HepG2 (cell line): ENCODE measurements around the gene SNAPC4. TPM values are rescaled to one million over a fixed set of nuclear protein-coding genes. Genes with fewer than 3 reads are reported as not detected.

Source experiments
- ATAC-seq: fragments of 200-7000 bp; cut with Tn5 transposase; 3 replicates; pipeline ENCODE4 v1.9.1; 2020; ENCODE audit warnings: mild to moderate bottlenecking, moderate library complexity
- BruUV-seq: library from RNA; stranded (reverse); fragments of 400-500 nt; replicated peaks from 2 replicates; lab custom pipeline; 2021; lab: Mats Ljungman, UMichigan
- CTCF ChIA-PET: fragments of 300-600 bp; formaldehyde crosslinking; extraction: SDS; loops from one replicate; lab custom pipeline; 2021; ENCODE audit warnings: low total read pairs, inconsistent platforms, low intra/inter-chr PET ratio; lab: Yijun Ruan, JAX
- POLR2A ChIA-PET: fragments of 350-600 bp; sonication (Branson Sonifier 250); formaldehyde crosslinking; loops from one replicate; lab custom pipeline; 2020; ENCODE audit warnings: antibody characterized with exemption, inconsistent platforms; lab: Yijun Ruan, JAX
- DNase-seq: peaks from one replicate; pipeline ENCODE4 v3.0.0-alpha.2; 2015; ENCODE audit warnings: low spot score
- FAIRE-seq: peaks from 3 replicates; lab custom pipeline; 2011; peaks lifted over from hg19 to GRCh38; lab: Jason Lieb, UNC
- H2AFZ ChIP-seq: one replicate; pipeline ENCODE4 v1.6.1; 2011; ENCODE audit warnings: low read length, inconsistent platforms
- H3K27ac ChIP-seq: fragments of 300-600 bp; 3 replicates; pipeline ENCODE4 v1.8.0; 2011; ENCODE audit warnings: mixed run types, mild to moderate bottlenecking, mixed read lengths, low read length, inconsistent platforms; ENCODE audit not compliant: insufficient read depth; ENCODE audit errors: extremely low read length
- H3K27me3 ChIP-seq, 2 experiments: fragments of 200-600 bp in 1 of 2; 2 replicates in 1 of 2; 3 replicates in 1 of 2; pipeline versions ENCODE4 v1.6.0 to v1.8.0; 2011; ENCODE audit warnings: low read length in 2 of 2, mild to moderate bottlenecking in 2 of 2, moderate library complexity in 2 of 2, inconsistent platforms in 1 of 2; ENCODE audit not compliant: insufficient read depth in 2 of 2, control insufficient read depth in 1 of 2
- H3K36me3 ChIP-seq, 2 experiments: fragments of 200-600 bp in 1 of 2; replicated peaks in 1 of 2; 2 replicates in 1 of 2; 3 replicates in 1 of 2; pipeline versions ENCODE4 v1.5.1 to v1.8.0; 2011; ENCODE audit warnings: low read length in 2 of 2, inconsistent platforms in 1 of 2; ENCODE audit not compliant: insufficient read depth in 2 of 2, control insufficient read depth in 1 of 2
- H3K4me1 ChIP-seq: 2 replicates; pipeline ENCODE4 v1.5.1; 2012; ENCODE audit warnings: low read length, inconsistent platforms; ENCODE audit not compliant: insufficient read depth
- H3K4me2 ChIP-seq: 2 replicates; pipeline ENCODE4 v1.6.0; 2011; ENCODE audit warnings: low read depth, low read length, inconsistent platforms
- H3K4me3 ChIP-seq, 3 experiments: fragments of 200-600 bp in 1 of 3; sonication (generic), shearing (Covaris generic) in 1 of 3; replicated peaks in 1 of 3; 2 replicates each; pipeline ENCODE4 v1.5.1; 2011 to 2016; ENCODE audit warnings: low read length in 3 of 3, inconsistent platforms in 2 of 3, low read depth in 2 of 3, mild to moderate bottlenecking in 2 of 3, control low read depth in 1 of 3, mixed read lengths in 1 of 3; ENCODE audit not compliant: insufficient read depth in 1 of 3
- H3K79me2 ChIP-seq: one replicate; pipeline ENCODE4 v1.6.1; 2011; ENCODE audit warnings: low read length, inconsistent platforms; ENCODE audit not compliant: insufficient read depth
- H3K9ac ChIP-seq: 2 replicates; pipeline ENCODE4 v1.6.0; 2011; ENCODE audit warnings: mild to moderate bottlenecking, low read depth, low read length, inconsistent platforms; ENCODE audit not compliant: insufficient read depth
- H3K9me3 ChIP-seq: 2 replicates; pipeline ENCODE4 v1.5.1; 2012; ENCODE audit warnings: mild to moderate bottlenecking, low read length
- H4K20me1 ChIP-seq: 2 replicates; pipeline ENCODE4 v1.6.0; 2011; ENCODE audit warnings: inconsistent platforms, mild to moderate bottlenecking, low read length, moderate library complexity; ENCODE audit not compliant: insufficient read depth
- ELF3 ChIP-seq: IDR thresholded peaks from 2 replicates; pipeline ENCODE4 v1.6.1; 2016; ENCODE audit warnings: missing genetic modification reagents, missing compliant biosample characterization
- ETS1 ChIP-seq: sonication (generic); formaldehyde crosslinking; IDR thresholded peaks from 2 replicates; pipeline ENCODE4 v1.4.0; 2020; ENCODE audit warnings: missing genetic modification reagents
- HOXA3 ChIP-seq: sonication (generic); formaldehyde crosslinking; IDR thresholded peaks from 2 replicates; pipeline ENCODE4 v1.5.0; 2020; ENCODE audit warnings: missing genetic modification reagents
- POLR2A ChIP-seq, 2 experiments: IDR thresholded peaks; 2 replicates each; pipeline ENCODE4 v1.6.1; 2011; ENCODE audit warnings: low read depth in 2 of 2, low read length in 2 of 2, mild to moderate bottlenecking in 1 of 2, moderate library complexity in 1 of 2; ENCODE audit not compliant: insufficient read depth in 1 of 2
- REST ChIP-seq, 2 experiments: IDR thresholded peaks; 2 replicates each; pipeline ENCODE4 v1.6.1; 2011 to 2012; ENCODE audit warnings: low read length in 2 of 2, borderline replicate concordance in 1 of 2, low read depth in 1 of 2, mild to moderate bottlenecking in 1 of 2, moderate library complexity in 1 of 2
- SP140L ChIP-seq: sonication (generic); formaldehyde crosslinking; IDR thresholded peaks from 2 replicates; pipeline ENCODE4 v1.4.0; 2020; ENCODE audit warnings: missing genetic modification reagents, borderline replicate concordance
- ZMAT5 ChIP-seq: sonication (generic); formaldehyde crosslinking; IDR thresholded peaks from 2 replicates; pipeline ENCODE4 v1.5.0; 2020; ENCODE audit warnings: mild to moderate bottlenecking, low read depth, missing genetic modification reagents, borderline replicate concordance
- ZNF10 ChIP-seq: sonication (generic); formaldehyde crosslinking; IDR thresholded peaks from 2 replicates; pipeline ENCODE4 v1.4.0; 2020; ENCODE audit warnings: mild to moderate bottlenecking, low read depth, missing genetic modification reagents, borderline replicate concordance
- ZNF18 ChIP-seq: sonication (generic); formaldehyde crosslinking; IDR thresholded peaks from 2 replicates; pipeline ENCODE4 v1.8.0; 2022; ENCODE audit warnings: mild to moderate bottlenecking, missing genetic modification reagents; ENCODE audit not compliant: insufficient replicate concordance
- ZNF724P ChIP-seq: sonication (generic); formaldehyde crosslinking; IDR thresholded peaks from 2 replicates; pipeline ENCODE4 v1.8.0; 2022; ENCODE audit warnings: missing genetic modification reagents, borderline replicate concordance
- ZNF746 ChIP-seq: sonication (generic); formaldehyde crosslinking; IDR thresholded peaks from 2 replicates; pipeline ENCODE4 v1.8.0; 2022; ENCODE audit warnings: mild to moderate bottlenecking, missing genetic modification reagents
- ZNF800 ChIP-seq: sonication (generic); formaldehyde crosslinking; IDR thresholded peaks from 2 replicates; pipeline ENCODE4 v1.4.0; 2020; ENCODE audit warnings: missing genetic modification reagents
- WGBS: methylation state at CpG from one replicate; pipeline ENCODE4 v1.1.6; 2017; ENCODE audit warnings: low lambda C conversion rate; 5-methylcytosine and 5-hydroxymethylcytosine counted together
- in situ Hi-C: cut with HindIII; loops from 2 replicates; pipeline ENCODE4 v1.10.0; 2017; ENCODE audit warnings: low pct_unique_long_range_greater_than_20kb; ENCODE audit not compliant: extremely low pct_ligation_motif_present
- intact Hi-C: fragments of 100-400 bp; cut with micrococcal nuclease; formaldehyde crosslinking; loops from one replicate; pipeline ENCODE4 v1.10.0; 2022; ENCODE audit not compliant: unreplicated experiment
- polyA plus RNA-seq, 8 experiments: library from polyadenylated mRNA; depleted of rRNA in 3 of 8; stranded (reverse) in 7 of 8; unstranded in 1 of 8; fragments of >200 nt; fragmentation: Illumina TruSeq in 4 of 8; extraction: Trizol in 4 of 8; gene quantifications; 2 replicates each; pipeline versions ENCODE4 v1.2.1 to v1.2.3, GENCODE V29; 2011 to 2016; ENCODE audit warnings: low read depth in 4 of 8, missing spikeins in 1 of 8, mixed read lengths in 1 of 8; ENCODE audit not compliant: insufficient read depth in 1 of 8
- total RNA-seq, 5 experiments: library from RNA; depleted of rRNA; stranded (reverse); fragments of >200 nt; fragmentation: Illumina TruSeq; extraction: Trizol; gene quantifications; 2 replicates each; pipeline ENCODE4 v1.2.3, GENCODE V29; 2016; ENCODE audit warnings: low read depth in 1 of 5

SNAPC4 gene
- total and polyA plus RNA-seq, 2 of the 13 experiments (the other 11 are each of a cell fraction or from before 2014, with no cell fraction given), result 2.0 to 6.0 TPM

- TF ChIP-seq ETS1 (CRISPR knock-in tag), result no peak
- no peak for TF ChIP-seq ZNF724P (CRISPR knock-in tag)
- no peak for TF ChIP-seq ZNF10 (CRISPR knock-in tag)
- no peak for TF ChIP-seq REST (IDR thresholded peaks at IDR 0.05; ENCODE audit: borderline replicate concordance in 1 of 2, low read depth in 1 of 2, low read length in 2 of 2)
- no peak for TF ChIP-seq ELF3 (CRISPR knock-in tag)
- TF ChIP-seq ZNF746 (CRISPR knock-in tag), result no peak
- no peak for TF ChIP-seq HOXA3
- no peak for TF ChIP-seq ZNF800 (CRISPR knock-in tag)
- TF ChIP-seq ZNF18, result no peak
- no peak for TF ChIP-seq POLR2A (IDR thresholded peaks at IDR 0.05; ENCODE audit: insufficient read depth in 1 of 2, low read depth in 2 of 2, low read length in 2 of 2)
- TF ChIP-seq ZMAT5 (CRISPR knock-in tag), result no peak
- TF ChIP-seq SP140L (CRISPR knock-in tag), result no peak
- no peak overlapping the region for H2AFZ ChIP-seq
- in situ Hi-C loops (no loop called here), intact Hi-C loops (no loop called here)
- H3K27me3 ChIP-seq, result no peaks in the 10 kb centered on the region
- H3K9me3 ChIP-seq, result no peaks in the 10 kb centered on the region
- 93% methylated on average over 3 of the region's 4 CpGs for WGBS
- 0 out of 2 replicates have a peak, but pooled peaks cover 2% of the 10 kb centered on the region for H4K20me1 ChIP-seq
- H3K27ac ChIP-seq, result no peak overlapping the region
- no peak overlapping the region for H3K4me2 ChIP-seq
- no TSS peak for BruUV-seq
- DNase-seq, result no peak
- H3K36me3 ChIP-seq, result peaks cover 25 to 56% of the 10 kb centered on the region in 2 experiments; a peak in 4 of 5 replicates
- ATAC-seq, result no peak
- CTCF ChIA-PET, result no interaction called here
- H3K79me2 ChIP-seq, result peaks cover 21% of the 10 kb centered on the region
- no peak for FAIRE-seq
- POLR2A ChIA-PET, result no interaction called here
- peaks cover 20% of the 10 kb centered on the region for H3K4me1 ChIP-seq
- no peak overlapping the region for H3K4me3 ChIP-seq
- no peak overlapping the region for H3K9ac ChIP-seq
Measured at GRCh38 chr9:136396219-136396515, 3.8 kb downstream of the SNAPC4 start.
